ENCODE data around the gene ASTN1. TPM values are rescaled to one million over a fixed set of nuclear protein-coding genes. Genes with fewer than 3 reads are reported as not detected.

The ASTN1 gene
- total and polyA plus RNA-seq, 2 experiments from 2014 or later: 1.1 TPM; not detected in 1

DNA sequence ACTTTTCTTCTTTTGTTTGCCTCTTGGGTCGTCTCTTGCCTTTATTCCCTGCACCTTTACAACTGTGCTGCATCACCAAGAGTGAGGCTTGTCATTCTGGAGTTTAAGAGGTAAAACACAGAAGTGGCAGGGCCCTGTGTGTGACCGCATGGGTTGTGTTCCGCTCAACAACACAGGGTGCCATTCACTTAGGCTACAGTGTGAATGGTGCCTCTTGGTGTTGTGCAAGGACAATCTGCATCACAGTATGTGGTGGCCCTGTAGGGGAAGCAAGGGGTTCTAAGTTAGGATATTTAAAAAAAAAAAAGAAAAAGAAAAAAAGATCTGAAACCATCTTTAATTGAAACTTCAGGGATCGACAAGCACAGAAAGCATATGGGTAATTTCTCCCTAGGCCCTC lies 44.4 kb upstream of the ASTN1 start:
- no peaks in the 10 kb centered on the region for H3K36me3 ChIP-seq (replicated peaks; ENCODE audit: insufficient read depth, low read depth)
- WGBS (ENCODE audit: low lambda C conversion rate, missing lambda C conversion rate): 79% methylated on average over 4 of the region's 4 CpGs
- peaks cover 23% of the 10 kb centered on the region for H3K4me1 ChIP-seq (ENCODE audit: insufficient read depth)
- H4K20me1 ChIP-seq (ENCODE audit: insufficient read depth, poor library complexity, severe bottlenecking): no peaks in the 10 kb centered on the region
- no peaks in the 10 kb centered on the region for H3K9me3 ChIP-seq (ENCODE audit: low read depth)
- DNase-seq (ENCODE audit: low spot score): no peak
- no peak for TF ChIP-seq EZH2 (IDR thresholded peaks at IDR 0.05; ENCODE audit: borderline replicate concordance)
- TF ChIP-seq, protein P1, sequence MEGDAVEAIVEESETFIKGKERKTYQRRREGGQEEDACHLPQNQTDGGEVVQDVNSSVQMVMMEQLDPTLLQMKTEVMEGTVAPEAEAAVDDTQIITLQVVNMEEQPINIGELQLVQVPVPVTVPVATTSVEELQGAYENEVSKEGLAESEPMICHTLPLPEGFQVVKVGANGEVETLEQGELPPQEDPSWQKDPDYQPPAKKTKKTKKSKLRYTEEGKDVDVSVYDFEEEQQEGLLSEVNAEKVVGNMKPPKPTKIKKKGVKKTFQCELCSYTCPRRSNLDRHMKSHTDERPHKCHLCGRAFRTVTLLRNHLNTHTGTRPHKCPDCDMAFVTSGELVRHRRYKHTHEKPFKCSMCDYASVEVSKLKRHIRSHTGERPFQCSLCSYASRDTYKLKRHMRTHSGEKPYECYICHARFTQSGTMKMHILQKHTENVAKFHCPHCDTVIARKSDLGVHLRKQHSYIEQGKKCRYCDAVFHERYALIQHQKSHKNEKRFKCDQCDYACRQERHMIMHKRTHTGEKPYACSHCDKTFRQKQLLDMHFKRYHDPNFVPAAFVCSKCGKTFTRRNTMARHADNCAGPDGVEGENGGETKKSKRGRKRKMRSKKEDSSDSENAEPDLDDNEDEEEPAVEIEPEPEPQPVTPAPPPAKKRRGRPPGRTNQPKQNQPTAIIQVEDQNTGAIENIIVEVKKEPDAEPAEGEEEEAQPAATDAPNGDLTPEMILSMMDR (IDR thresholded peaks at IDR 0.05; ENCODE audit: poor library complexity): no peak
- no peak for TF ChIP-seq EZH2phosphoT487 (IDR thresholded peaks at IDR 0.05; ENCODE audit: low read depth, severe bottlenecking, unreplicated experiment)
- H3K79me2 ChIP-seq: no peaks in the 10 kb centered on the region
- no peak overlapping the region for H3K4me3 ChIP-seq
- H2AFZ ChIP-seq: no peak overlapping the region
- peak overlapping the region; percentile 36 for H3K27ac ChIP-seq
- H3K9me2 ChIP-seq (replicated peaks; ENCODE audit: insufficient read depth): no peaks in the 10 kb centered on the region
- H3K4me2 ChIP-seq: no peak overlapping the region
- no peaks in the 10 kb centered on the region for H3K27me3 ChIP-seq

DNA sequence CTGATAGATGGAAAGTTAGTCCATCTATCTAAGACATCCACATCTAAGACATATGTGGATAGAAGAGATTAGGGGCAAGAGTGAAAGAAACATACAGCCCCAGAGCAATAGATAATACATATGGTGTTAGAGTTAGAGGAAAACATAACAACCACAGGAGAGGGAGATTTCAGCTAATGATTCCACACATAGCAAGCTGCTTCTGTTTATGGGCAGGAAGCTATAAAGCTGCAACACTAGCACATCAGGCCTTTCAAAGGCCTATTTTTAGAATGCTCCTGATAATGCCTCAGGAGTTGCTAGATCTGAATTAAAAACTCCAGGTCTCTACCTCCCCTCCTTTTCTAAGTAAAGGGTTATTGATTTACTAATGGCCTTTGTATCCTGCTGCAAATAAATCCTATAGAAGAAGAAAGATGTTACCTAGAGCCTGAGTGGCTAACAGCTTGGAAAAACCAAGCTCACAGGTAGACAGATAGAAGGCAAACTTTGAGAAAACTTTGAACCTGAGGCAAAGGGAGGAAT lies 42.4 kb upstream of the ASTN1 start:
- Histone ChIP-seq H2AFZ (no peak overlapping the region), H3K79me2 (no peaks in the 10 kb centered on the region), H3K27me3 (no peaks in the 10 kb centered on the region), H3K36me3 (replicated peaks; ENCODE audit: insufficient read depth, low read depth) (no peaks in the 10 kb centered on the region), H3K4me1 (ENCODE audit: insufficient read depth) (peaks cover 23% of the 10 kb centered on the region), H3K4me3 (no peak overlapping the region), H3K9me3 (ENCODE audit: low read depth) (no peaks in the 10 kb centered on the region), H3K27ac (no peak overlapping the region), H3K9me2 (replicated peaks; ENCODE audit: insufficient read depth) (no peaks in the 10 kb centered on the region), H4K20me1 (ENCODE audit: insufficient read depth, poor library complexity, severe bottlenecking) (no peaks in the 10 kb centered on the region), H3K4me2 (no peak overlapping the region)
- no peak for TF ChIP-seq EZH2phosphoT487 (IDR thresholded peaks at IDR 0.05; ENCODE audit: low read depth, severe bottlenecking, unreplicated experiment)
- TF ChIP-seq, protein P1 (IDR thresholded peaks at IDR 0.05; ENCODE audit: poor library complexity): no peak
- no peak for TF ChIP-seq EZH2 (IDR thresholded peaks at IDR 0.05; ENCODE audit: borderline replicate concordance)
- peak; percentile 21 for DNase-seq (ENCODE audit: low spot score)

DNA sequence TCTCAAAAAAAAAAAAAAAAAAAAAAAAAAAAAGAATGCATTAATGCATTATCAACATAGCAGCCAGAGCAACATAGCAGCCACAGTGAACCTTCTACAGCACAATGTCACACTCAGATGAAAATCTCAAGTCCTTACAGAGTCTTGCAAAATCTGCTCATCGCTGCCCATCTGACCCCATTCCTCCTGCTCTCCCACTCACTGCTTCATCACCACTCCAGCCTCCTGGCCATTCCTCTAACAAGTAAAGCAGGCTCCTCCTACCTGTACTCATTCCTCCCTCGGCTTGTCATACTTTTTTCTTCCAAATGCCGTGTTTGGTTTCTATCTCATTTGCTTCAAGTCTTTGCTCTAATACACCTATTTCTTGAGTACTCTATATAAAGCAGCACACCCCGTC lies 35.8 kb upstream of the ASTN1 start:
- no peak for TF ChIP-seq EZH2 (IDR thresholded peaks at IDR 0.05; ENCODE audit: borderline replicate concordance)
- TF ChIP-seq, protein P1 (IDR thresholded peaks at IDR 0.05; ENCODE audit: poor library complexity): no peak
- no peak for TF ChIP-seq EZH2phosphoT487 (IDR thresholded peaks at IDR 0.05; ENCODE audit: low read depth, severe bottlenecking, unreplicated experiment)
- 75% methylated on average over 4 of the region's 4 CpGs for WGBS (ENCODE audit: low lambda C conversion rate, missing lambda C conversion rate)
- no peak overlapping the region for H3K4me2 ChIP-seq

DNA sequence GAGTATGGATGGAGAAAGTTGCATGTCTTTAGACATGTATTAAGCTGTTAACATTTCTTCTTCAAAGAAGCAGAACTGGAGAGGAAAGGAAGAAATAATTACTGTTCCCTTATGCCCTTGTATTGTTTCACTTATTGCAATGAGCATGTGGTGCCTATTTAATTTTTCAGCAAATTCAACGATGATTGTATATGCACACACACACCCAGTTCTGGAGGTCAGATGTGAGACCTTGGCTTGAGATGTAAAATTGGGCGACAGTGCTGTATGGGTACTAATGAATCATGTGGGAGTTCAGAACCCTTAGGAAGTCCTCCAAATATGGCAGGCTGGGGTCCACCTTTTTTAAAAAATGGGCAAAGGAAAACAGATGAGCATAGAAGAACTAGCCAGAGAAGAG lies 33.7 kb upstream of the ASTN1 start:
- TF ChIP-seq, protein P1 (IDR thresholded peaks at IDR 0.05; ENCODE audit: poor library complexity): no peak
- TF ChIP-seq EZH2 (IDR thresholded peaks at IDR 0.05; ENCODE audit: borderline replicate concordance) (no peak), EZH2phosphoT487 (IDR thresholded peaks at IDR 0.05; ENCODE audit: low read depth, severe bottlenecking, unreplicated experiment) (no peak)
- 93% methylated on average over 2 of the region's 2 CpGs for WGBS (ENCODE audit: low lambda C conversion rate, missing lambda C conversion rate)
- Histone ChIP-seq H3K36me3 (replicated peaks; ENCODE audit: insufficient read depth, low read depth) (no peaks in the 10 kb centered on the region), H3K4me3 (no peak overlapping the region), H3K27ac (no peak overlapping the region), H3K27me3 (peaks cover 3% of the 10 kb centered on the region), H3K9me3 (ENCODE audit: low read depth) (no peaks in the 10 kb centered on the region), H2AFZ (no peak overlapping the region), H3K9me2 (replicated peaks; ENCODE audit: insufficient read depth) (no peaks in the 10 kb centered on the region), H3K79me2 (no peaks in the 10 kb centered on the region), H3K4me2 (no peak overlapping the region), H3K4me1 (ENCODE audit: insufficient read depth) (no peaks in the 10 kb centered on the region), H4K20me1 (ENCODE audit: insufficient read depth, poor library complexity, severe bottlenecking) (no peaks in the 10 kb centered on the region)
- DNase-seq (ENCODE audit: low spot score): no peak

More for the DNA sequence above, 35.8 kb upstream of the ASTN1 start:
- no peaks in the 10 kb centered on the region for H4K20me1 ChIP-seq (ENCODE audit: insufficient read depth, poor library complexity, severe bottlenecking)
- H3K9me2 ChIP-seq (replicated peaks; ENCODE audit: insufficient read depth): no peaks in the 10 kb centered on the region
- no peaks in the 10 kb centered on the region for H3K4me1 ChIP-seq (ENCODE audit: insufficient read depth)
- no peaks in the 10 kb centered on the region for H3K9me3 ChIP-seq (ENCODE audit: low read depth)
- DNase-seq (ENCODE audit: low spot score): no peak
- H3K79me2 ChIP-seq: no peaks in the 10 kb centered on the region
- H3K27ac ChIP-seq: no peak overlapping the region
- H3K4me3 ChIP-seq: no peak overlapping the region
- H2AFZ ChIP-seq: no peak overlapping the region
- no peaks in the 10 kb centered on the region for H3K27me3 ChIP-seq
- H3K36me3 ChIP-seq (replicated peaks; ENCODE audit: insufficient read depth, low read depth): no peaks in the 10 kb centered on the region
